PC-9 (cell line): ENCODE measurements around the gene IL10RA.

Experiments
- CTCF ChIP-seq: fragments of 200-600 bp; sonication (generic); conservative IDR thresholded peaks from 2 replicates; pipeline ENCODE4 v1.6.1; 2017; ENCODE audit warnings: mixed run types, antibody characterized with exemption, mild to moderate bottlenecking, moderate library complexity
- EZH2 ChIP-seq: fragments of 200-600 bp; sonication (generic); IDR thresholded peaks from 2 replicates; pipeline ENCODE4 v1.8.0; 2017; ENCODE audit warnings: antibody characterized with exemption, low read depth

GRCh38 chr11:118008271-118008911 lies 22.2 kb downstream of the IL10RA start:
- TF ChIP-seq EZH2: no peak
- no peak for TF ChIP-seq CTCF
